Endothelial cell of hepatic sinusoid (primary cell): ENCODE results near the gene CRYBG1.

Source experiments
- in situ Hi-C: cut with HindIII; loops from 2 replicates; pipeline ENCODE4 v1.10.0; 2017; ENCODE audit warnings: low sequenced_read_pairs

Gene CRYBG1

DNA sequence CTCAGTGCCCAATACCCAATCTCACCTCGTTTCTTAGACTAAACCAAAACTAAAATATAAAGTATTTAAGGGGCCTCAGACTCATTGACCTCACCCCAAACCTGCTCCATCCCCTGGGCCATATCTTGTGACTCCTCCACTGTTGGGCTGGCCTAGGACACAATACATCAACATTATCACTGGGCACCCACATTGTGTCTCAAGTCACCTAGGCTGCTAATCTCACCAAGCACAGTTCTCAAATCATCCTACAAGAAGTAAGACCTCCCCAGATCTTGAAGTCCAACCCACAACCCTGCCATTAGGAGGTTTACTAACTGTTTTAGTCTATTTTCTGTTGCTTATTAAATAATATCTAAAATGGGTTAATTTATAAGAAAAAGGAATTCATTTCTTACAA lies 96.2 kb downstream of the CRYBG1 start:
- in situ Hi-C loops: no loop called here

- in situ Hi-C loops: no loop called here
These were observed 97.8 kb downstream of the CRYBG1 start for GRCh38 chr6:106458021-106458986.

GRCh38 chr6:106460481-106460880 lies 100.0 kb downstream of the CRYBG1 start:
- in situ Hi-C loops: no loop called here

DNA sequence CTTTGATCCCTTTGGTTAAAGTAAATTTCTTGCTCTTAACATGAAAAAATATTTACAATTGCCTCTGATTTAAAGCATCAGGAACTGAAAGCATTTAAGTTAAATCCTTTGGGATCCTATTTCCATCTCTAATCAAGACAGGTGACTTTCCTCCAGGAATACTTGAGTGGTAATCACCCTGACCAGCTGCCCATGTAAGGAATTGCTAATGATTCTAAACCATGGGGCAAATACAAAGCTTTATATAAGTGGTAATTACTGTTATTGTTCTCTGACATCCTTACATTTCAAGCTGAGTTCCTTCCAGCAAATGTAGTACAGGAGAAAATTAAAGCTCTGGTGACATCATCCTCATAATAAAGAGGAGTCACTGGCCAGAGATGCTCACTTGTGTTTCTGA lies 100.6 kb downstream of the CRYBG1 start:
- in situ Hi-C loops: no loop called here

- in situ Hi-C loops: no loop called here
These were observed 102.5 kb downstream of the CRYBG1 start for GRCh38 chr6:106462923-106463557.

GRCh38 chr6:106466211-106466610 lies 105.7 kb downstream of the CRYBG1 start:
- in situ Hi-C loops: no loop called here

- in situ Hi-C loops: no loop called here
These were observed 108.4 kb downstream of the CRYBG1 start for GRCh38 chr6:106468935-106469334.

DNA sequence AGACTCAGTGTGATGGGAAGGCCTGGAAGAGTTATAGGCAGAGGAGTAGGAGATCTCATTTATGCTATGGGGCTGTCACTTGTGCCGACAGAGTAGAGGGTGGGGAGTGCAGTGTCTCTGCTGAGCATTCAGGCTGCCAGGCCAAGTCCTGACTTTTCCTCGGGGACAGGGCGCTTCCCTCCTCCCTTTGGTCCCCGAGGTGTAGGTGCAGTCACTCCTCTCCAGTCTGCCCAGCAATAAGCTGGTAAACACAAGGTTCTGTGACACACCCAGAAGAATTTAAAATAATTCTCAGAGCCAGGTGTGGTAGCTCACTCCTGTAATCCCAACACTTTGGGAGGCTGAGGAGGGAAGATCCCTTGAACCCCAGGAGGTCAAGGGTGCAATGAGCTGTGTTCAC lies 109.4 kb downstream of the CRYBG1 start:
- in situ Hi-C loops: no loop called here

GRCh38 chr6:106470316-106470715 lies 109.8 kb downstream of the CRYBG1 start:
- in situ Hi-C loops: no loop called here

DNA sequence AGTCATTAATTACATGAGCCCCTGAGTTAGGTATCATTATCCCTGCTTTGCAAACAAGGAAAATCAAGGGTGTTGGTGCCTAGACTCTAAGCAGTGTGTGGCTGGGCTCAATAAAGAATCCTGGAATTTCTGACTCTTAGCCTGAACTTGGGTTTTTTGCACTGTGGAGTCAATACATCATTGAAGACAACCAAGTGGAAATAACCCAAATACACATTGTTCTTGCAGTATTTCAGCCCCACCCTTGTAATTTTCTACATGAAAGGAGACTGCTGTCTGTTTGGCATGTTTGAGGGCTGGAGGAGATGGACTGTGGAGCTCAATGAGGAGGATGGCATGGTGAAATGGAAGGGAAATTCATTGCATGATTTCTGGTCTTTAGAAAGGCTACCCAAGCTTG lies 110.3 kb downstream of the CRYBG1 start:
- in situ Hi-C loops: no loop called here

GRCh38 chr6:106473812-106474211 lies 113.3 kb downstream of the CRYBG1 start:
- in situ Hi-C loops: no loop called here

DNA sequence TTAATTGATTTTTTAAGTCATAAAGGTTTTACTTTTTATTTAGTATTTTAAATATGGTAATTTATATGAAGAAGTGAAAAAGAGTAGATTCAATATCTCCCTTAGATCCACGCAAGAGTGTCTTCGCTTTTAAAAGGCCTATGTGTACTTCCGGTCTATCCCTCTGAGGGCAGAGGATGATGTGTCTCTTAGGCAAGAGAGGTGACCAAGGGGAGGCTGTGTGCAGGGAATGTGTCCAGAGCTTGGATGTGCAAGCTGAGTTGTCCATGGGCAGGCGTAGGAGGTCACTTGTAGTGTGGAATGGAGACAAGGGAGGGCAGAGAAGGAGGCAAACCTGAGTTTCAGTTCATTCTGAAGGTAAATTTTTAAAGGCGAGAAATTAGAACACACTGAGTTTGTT lies 113.9 kb downstream of the CRYBG1 start:
- in situ Hi-C loops: no loop called here

GRCh38 chr6:106475284-106475683 lies 114.8 kb downstream of the CRYBG1 start:
- in situ Hi-C loops: no loop called here

DNA sequence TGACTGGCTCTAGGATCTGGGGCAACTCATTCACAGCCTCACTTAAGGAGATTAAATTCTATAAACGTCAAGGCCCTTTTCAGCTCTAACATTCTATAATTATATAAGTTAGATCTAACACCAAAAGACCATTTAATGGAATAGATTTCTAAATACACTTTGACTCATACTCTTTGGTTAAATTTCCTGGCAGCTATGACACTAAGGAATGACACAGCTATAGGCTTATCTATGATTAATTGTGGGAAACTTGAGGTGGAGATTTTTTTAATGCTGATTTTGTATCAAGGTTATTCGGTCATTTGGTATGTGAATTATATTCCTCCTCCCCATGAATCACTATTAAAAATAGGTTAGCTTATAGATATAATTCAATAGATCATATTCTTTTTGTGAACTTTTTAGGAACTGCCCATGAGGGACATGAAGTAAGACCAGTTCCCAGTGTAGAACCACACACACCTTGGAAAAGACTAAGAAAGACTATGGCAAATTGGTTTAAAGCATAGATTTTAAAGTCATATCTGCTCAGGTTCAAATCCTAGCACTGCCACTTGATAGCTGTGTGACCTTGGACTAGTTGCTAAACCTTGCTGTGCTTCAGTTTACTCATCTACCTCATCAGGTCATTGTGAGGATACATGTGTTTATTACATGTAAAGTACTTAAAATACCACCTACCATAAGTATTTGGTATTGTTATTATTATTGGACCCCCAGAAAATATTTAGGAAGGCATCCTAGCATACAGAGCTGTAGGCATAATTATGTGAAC lies 116.0 kb downstream of the CRYBG1 start:
- in situ Hi-C loops: no loop called here

- in situ Hi-C loops: no loop called here
These were observed 116.6 kb downstream of the CRYBG1 start for GRCh38 chr6:106477146-106477545.

DNA sequence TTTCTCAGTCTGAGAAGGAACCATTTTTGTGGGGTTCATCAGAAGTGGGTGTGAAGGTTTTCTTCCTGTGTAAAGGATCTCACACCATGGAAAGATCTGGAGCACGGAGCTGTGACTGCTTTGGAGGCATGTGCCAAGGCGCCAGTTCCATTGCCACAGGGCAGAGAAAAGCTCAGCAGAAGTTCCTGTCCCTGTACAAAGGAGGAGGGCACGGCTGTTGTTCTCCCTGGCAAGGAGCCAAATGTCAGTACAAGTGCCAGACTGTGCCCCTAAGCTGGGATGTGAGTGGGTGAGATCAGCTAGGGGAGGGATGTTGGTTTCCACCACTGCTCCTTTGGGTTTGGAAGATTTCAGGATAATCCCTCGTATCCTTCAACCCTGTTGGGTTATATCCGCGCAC lies 117.3 kb downstream of the CRYBG1 start:
- in situ Hi-C loops: no loop called here

DNA sequence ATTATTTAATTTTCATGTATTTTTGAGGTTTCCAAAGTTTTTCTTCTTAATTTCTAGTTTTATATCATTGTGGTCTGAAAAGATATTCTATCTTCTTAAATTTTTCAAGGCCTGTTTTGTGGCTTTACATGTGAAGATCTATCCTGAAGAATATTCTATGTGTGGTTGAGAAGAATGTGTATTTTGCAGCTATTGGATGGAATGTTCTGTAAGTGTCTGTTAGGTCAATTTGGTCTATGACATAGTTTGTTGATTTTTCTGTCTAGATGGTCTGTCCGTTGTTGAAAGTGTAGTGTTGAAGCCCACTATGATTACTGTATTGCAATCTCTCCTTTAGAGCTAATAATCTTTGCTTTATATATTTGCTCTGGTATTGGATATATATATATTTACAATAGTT lies 125.7 kb downstream of the CRYBG1 start:
- in situ Hi-C loops: no loop called here

- in situ Hi-C loops: no loop called here
These were observed 128.2 kb downstream of the CRYBG1 start for GRCh38 chr6:106488494-106489370.

DNA sequence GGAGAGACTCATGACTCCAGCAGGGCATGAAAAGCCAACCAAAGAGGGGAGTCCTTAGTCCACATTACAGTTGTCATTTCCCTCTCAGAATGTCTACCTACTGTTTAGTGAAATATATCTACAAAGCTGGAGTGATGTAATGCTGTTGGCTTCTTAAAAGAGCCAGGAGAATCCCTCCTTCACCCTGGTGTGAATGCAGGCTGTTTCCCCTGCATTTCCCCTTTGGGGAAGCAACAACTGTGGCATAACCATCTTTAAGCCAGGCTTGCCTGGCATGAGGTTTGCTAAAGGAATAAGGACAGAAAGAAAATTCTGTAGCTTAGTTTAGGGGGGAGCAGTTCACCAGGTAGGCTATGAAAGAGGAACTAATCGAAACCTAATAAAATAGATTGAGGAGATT lies 129.5 kb downstream of the CRYBG1 start:
- in situ Hi-C loops: no loop called here

- in situ Hi-C loops: no loop called here
These were observed 129.9 kb downstream of the CRYBG1 start for GRCh38 chr6:106490436-106490835.

DNA sequence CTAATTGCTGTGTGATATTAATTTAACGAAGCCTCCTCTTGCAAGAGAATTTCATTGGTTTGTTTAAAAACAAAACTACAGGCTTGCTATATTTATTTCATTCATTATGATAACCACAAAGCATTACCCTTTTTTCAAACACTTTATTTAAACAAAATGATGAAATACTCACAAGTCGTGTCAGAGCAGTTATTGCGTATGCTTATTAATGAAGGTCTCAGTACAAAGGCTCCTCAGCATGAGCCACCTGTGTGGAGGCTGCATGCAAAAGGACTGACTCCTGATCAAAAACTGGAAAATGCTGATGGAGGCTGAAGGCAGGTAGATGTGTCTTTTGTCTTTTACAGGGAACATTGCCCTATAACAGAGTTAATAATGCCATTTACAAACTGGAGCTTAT lies 130.5 kb downstream of the CRYBG1 start:
- in situ Hi-C loops: no loop called here
